Fibroblast of upper back skin (primary cell): ENCODE results near the gene CIAO3.

Experiments used
- DNase-seq: peaks from one replicate; pipeline ENCODE4 v3.0.0-alpha.2; 2013

CIAO3 gene

GRCh38 chr16:734208-734980 lies 6.4 kb downstream of the CIAO3 start:
- no peak for DNase-seq

GRCh38 chr16:733382-734207 lies 7.2 kb downstream of the CIAO3 start:
- no peak for DNase-seq

GRCh38 chr16:732936-733335 lies 7.9 kb downstream of the CIAO3 start:
- no peak for DNase-seq

GRCh38 chr16:732332-732731 lies 8.5 kb downstream of the CIAO3 start:
- DNase-seq: no peak

GRCh38 chr16:730666-731509 lies 9.9 kb downstream of the CIAO3 start:
- no peak for DNase-seq

- no peak for DNase-seq
These were observed 10.8 kb downstream of the CIAO3 start for GRCh38 chr16:729768-730665.

GRCh38 chr16:728890-729744 lies 11.7 kb downstream of the CIAO3 start:
- no peak for DNase-seq

- peak; percentile 72 for DNase-seq
These were observed 12.5 kb downstream of the CIAO3 start for GRCh38 chr16:728131-728889.

GRCh38 chr16:727291-727977 lies 13.4 kb downstream of the CIAO3 start:
- no peak for DNase-seq

GRCh38 chr16:726438-727290 lies 14.1 kb downstream of the CIAO3 start, which contains the start of the genes CCDC78 and HAGHL:
Gene CCDC78 (minus strand): TSS chr16:726443. CDS start chr16:726367, 76 bp downstream.
Gene HAGHL (plus strand): TSS chr16:727106. CDS start chr16:727510, 404 bp downstream.
- peak; percentile 34 for DNase-seq

GRCh38 chr16:726188-726437 lies 14.7 kb downstream of the CIAO3 start:
- no peak for DNase-seq

GRCh38 chr16:725463-726187 lies 15.2 kb downstream of the CIAO3 start:
- no peak for DNase-seq

GRCh38 chr16:725041-725376 lies 15.8 kb downstream of the CIAO3 start:
- DNase-seq: no peak

- DNase-seq: no peak
These were observed 16.4 kb downstream of the CIAO3 start for GRCh38 chr16:724188-725040.

GRCh38 chr16:723695-724094 lies 17.1 kb downstream of the CIAO3 start:
- DNase-seq: no peak

- no peak for DNase-seq
These were observed 17.8 kb downstream of the CIAO3 start for GRCh38 chr16:722835-723633.
